OCI-LY7 (cell line): ENCODE results near the gene PRKD1. TPM values are rescaled to one million over a fixed set of nuclear protein-coding genes. Genes with fewer than 3 reads are reported as not detected.

ENCODE experiments used
- BruUV-seq: library from RNA; stranded (reverse); fragments of 400-500 nt; replicated peaks from 2 replicates; lab custom pipeline; 2021; lab: Mats Ljungman, UMichigan
- CTCF ChIA-PET: fragments of 300-600 bp; sonication (Branson Sonifier 250); formaldehyde crosslinking; loops from one replicate; lab custom pipeline; 2022; ENCODE audit warnings: antibody characterized with exemption; ENCODE audit not compliant: unreplicated experiment; lab: Charles Lee
- POLR2A ChIA-PET: fragments of 300-600 bp; sonication (Branson Sonifier 250); formaldehyde crosslinking; loops from one replicate; lab custom pipeline; 2022; ENCODE audit warnings: antibody characterized with exemption; lab: Charles Lee
- DNase-seq: peaks from one replicate; pipeline ENCODE4 v3.0.0-alpha.2; 2015; ENCODE audit warnings: low spot score
- H2AFZ ChIP-seq: fragments of 200-600 bp; sonication (generic), shearing (Covaris generic); 2 replicates; pipeline ENCODE4 v1.6.1; 2014; ENCODE audit warnings: mild to moderate bottlenecking, antibody characterized with exemption, low read length, moderate library complexity
- H3K27ac ChIP-seq: fragments of 200-600 bp; sonication (generic); 2 replicates; pipeline ENCODE4 v1.5.1; 2014; ENCODE audit warnings: mixed run types, low read depth, mild to moderate bottlenecking, moderate library complexity, low read length, inconsistent platforms; ENCODE audit not compliant: poor library complexity, severe bottlenecking
- H3K36me3 ChIP-seq: fragments of 200-600 bp; sonication (generic); 2 replicates; pipeline ENCODE4 v1.6.1; 2014; ENCODE audit warnings: mild to moderate bottlenecking, antibody characterized with exemption, low read length, moderate library complexity, mixed read lengths; ENCODE audit not compliant: insufficient read depth
- H3K4me1 ChIP-seq: fragments of 200-600 bp; sonication (generic); 2 replicates; pipeline ENCODE4 v1.5.1; 2014; ENCODE audit warnings: mild to moderate bottlenecking, low read length; ENCODE audit not compliant: insufficient read depth, poor library complexity, severe bottlenecking
- H3K4me2 ChIP-seq: fragments of 200-600 bp; sonication (generic); 2 replicates; pipeline ENCODE4 v1.6.1; 2014; ENCODE audit warnings: mild to moderate bottlenecking, low read length
- H3K4me3 ChIP-seq: fragments of 200-600 bp; sonication (generic); 2 replicates; pipeline ENCODE4 v1.5.1; 2014; ENCODE audit warnings: mild to moderate bottlenecking, low read depth, low read length; ENCODE audit not compliant: poor library complexity, severe bottlenecking
- H3K79me2 ChIP-seq: fragments of 200-600 bp; sonication (generic); 2 replicates; pipeline ENCODE4 v1.6.1; 2016; ENCODE audit warnings: low read depth, mild to moderate bottlenecking, low read length, moderate library complexity, mixed read lengths; ENCODE audit not compliant: insufficient read depth
- H3K9me2 ChIP-seq: fragments of 200-600 bp; sonication (generic); 2 replicates; pipeline ENCODE4 v1.6.1; 2016; ENCODE audit warnings: mild to moderate bottlenecking, low read length, mixed read lengths; ENCODE audit not compliant: insufficient read depth
- H3K9me3 ChIP-seq: fragments of 200-600 bp; sonication (generic); 2 replicates; pipeline ENCODE4 v1.6.1; 2014; ENCODE audit warnings: mild to moderate bottlenecking, mixed run types, low read length, mixed read lengths
- H4K20me1 ChIP-seq: fragments of 200-600 bp; sonication (generic); 2 replicates; pipeline ENCODE4 v1.6.1; 2014; ENCODE audit warnings: mild to moderate bottlenecking, antibody characterized with exemption, low read length, moderate library complexity, mixed read lengths; ENCODE audit not compliant: insufficient read depth
- EZH2phosphoT487 ChIP-seq: fragments of 200-600 bp; sonication (generic); IDR thresholded peaks from 2 replicates; pipeline ENCODE4 v1.6.1; 2018; ENCODE audit warnings: low read depth, borderline replicate concordance, mild to moderate bottlenecking, mixed run types, antibody characterized with exemption, low read length, moderate library complexity, mixed read lengths
- intact Hi-C: fragments of 100-400 bp; cut with micrococcal nuclease; formaldehyde crosslinking; loops from one replicate; pipeline ENCODE4 v1.10.0; 2022; ENCODE audit not compliant: unreplicated experiment
- total RNA-seq, 2 experiments: library from RNA; depleted of rRNA in 1 of 2; stranded (reverse); fragments of >200 nt in 1 of 2; shearing (Covaris generic) in 1 of 2; gene quantifications; 2 replicates each; pipeline ENCODE4 v1.2.3, GENCODE V29; 2014 to 2022
- TF ChIP-seq, protein P1 (sequence below): fragments of 200-600 bp; sonication (generic); conservative IDR thresholded peaks from 2 replicates; pipeline ENCODE4 v1.5.1; 2014; ENCODE audit warnings: mild to moderate bottlenecking, antibody characterized with exemption, low read length, moderate library complexity, mixed read lengths

The PRKD1 gene
- total RNA-seq, 2 experiments from 2014 or later, result not detected

DNA sequence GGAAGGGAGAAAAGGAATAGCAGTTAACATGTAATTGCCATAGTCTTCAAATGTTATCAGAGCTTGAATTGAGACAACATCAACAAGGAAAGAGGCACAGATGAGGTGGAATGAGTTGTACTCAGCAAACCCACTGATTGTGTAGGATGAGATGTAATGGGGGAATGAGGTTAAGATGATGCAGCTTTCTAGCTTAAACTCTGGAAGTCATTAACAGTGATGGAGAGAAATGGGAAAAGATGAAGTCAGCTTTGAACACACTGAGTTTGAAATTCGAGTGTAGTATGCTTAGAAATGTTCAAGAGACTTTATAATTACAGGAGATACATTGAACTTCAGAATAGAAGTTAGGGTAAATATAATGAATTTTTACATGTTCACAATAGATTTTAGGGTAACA lies 106.9 kb downstream of the PRKD1 start:
- CTCF ChIA-PET, result no interaction called here
- Histone ChIP-seq H3K79me2 (no peaks in the 10 kb centered on the region), H3K27ac (no peak overlapping the region), H3K36me3 (no peaks in the 10 kb centered on the region), H4K20me1 (no peaks in the 10 kb centered on the region), H3K4me3 (no peak overlapping the region), H3K4me2 (no peak overlapping the region), H3K9me2 (no peaks in the 10 kb centered on the region), H3K9me3 (no peaks in the 10 kb centered on the region; the same call in 1 of the 2 replicates), H2AFZ (no peak overlapping the region), H3K4me1 (no peaks in the 10 kb centered on the region)
- POLR2A ChIA-PET, result no interaction called here
- no peak for DNase-seq
- intact Hi-C loops, result no loop called here
- no TSS peak for BruUV-seq
- TF ChIP-seq, protein P1, sequence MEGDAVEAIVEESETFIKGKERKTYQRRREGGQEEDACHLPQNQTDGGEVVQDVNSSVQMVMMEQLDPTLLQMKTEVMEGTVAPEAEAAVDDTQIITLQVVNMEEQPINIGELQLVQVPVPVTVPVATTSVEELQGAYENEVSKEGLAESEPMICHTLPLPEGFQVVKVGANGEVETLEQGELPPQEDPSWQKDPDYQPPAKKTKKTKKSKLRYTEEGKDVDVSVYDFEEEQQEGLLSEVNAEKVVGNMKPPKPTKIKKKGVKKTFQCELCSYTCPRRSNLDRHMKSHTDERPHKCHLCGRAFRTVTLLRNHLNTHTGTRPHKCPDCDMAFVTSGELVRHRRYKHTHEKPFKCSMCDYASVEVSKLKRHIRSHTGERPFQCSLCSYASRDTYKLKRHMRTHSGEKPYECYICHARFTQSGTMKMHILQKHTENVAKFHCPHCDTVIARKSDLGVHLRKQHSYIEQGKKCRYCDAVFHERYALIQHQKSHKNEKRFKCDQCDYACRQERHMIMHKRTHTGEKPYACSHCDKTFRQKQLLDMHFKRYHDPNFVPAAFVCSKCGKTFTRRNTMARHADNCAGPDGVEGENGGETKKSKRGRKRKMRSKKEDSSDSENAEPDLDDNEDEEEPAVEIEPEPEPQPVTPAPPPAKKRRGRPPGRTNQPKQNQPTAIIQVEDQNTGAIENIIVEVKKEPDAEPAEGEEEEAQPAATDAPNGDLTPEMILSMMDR, result no peak
- no peak for TF ChIP-seq EZH2phosphoT487

DNA sequence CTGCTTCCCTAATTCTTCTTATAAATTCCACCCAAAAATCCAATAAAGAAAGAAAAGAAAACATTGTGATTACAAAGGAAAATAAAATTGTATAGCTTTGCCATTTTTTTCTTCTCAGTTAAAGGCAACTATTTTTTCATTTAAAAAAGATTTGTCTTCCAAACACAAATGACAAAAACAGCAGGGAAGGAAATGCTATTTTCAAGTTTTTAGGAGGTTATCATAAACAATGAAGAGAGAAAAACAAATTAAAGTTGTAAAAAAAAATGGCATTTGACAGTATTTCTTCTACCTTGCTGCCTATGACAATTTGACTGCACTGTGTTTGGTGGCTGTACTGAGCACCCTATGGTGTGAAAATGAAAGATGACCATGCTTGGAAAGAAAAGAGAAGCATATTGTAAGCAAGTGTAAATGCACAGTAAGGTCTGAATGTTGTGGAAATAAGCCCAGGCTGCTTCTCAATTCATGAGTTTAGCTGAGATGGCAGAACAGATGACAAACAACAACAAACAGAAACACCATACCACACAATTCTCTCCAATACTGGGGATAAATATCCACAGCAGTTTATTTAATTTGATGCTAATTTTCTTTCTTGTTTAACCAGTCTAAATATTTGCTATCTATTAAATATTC lies 109.8 kb downstream of the PRKD1 start:
- TF ChIP-seq, protein P1, result no peak
- no peak for TF ChIP-seq EZH2phosphoT487
- DNase-seq, result no peak
- H2AFZ ChIP-seq, result no peak overlapping the region
- H3K4me3 ChIP-seq, result no peak overlapping the region
- H3K4me1 ChIP-seq, result no peaks in the 10 kb centered on the region
- no peaks in the 10 kb centered on the region for H3K79me2 ChIP-seq
- no peaks in the 10 kb centered on the region for H3K36me3 ChIP-seq
- intact Hi-C loops, result no loop called here
- no peaks in the 10 kb centered on the region for H3K9me2 ChIP-seq
- no peaks in the 10 kb centered on the region for H3K9me3 ChIP-seq
- H4K20me1 ChIP-seq, result no peaks in the 10 kb centered on the region
- H3K4me2 ChIP-seq, result no peak overlapping the region
- POLR2A ChIA-PET, result no interaction called here
- CTCF ChIA-PET, result no interaction called here
- no peak overlapping the region for H3K27ac ChIP-seq
- no TSS peak for BruUV-seq

DNA sequence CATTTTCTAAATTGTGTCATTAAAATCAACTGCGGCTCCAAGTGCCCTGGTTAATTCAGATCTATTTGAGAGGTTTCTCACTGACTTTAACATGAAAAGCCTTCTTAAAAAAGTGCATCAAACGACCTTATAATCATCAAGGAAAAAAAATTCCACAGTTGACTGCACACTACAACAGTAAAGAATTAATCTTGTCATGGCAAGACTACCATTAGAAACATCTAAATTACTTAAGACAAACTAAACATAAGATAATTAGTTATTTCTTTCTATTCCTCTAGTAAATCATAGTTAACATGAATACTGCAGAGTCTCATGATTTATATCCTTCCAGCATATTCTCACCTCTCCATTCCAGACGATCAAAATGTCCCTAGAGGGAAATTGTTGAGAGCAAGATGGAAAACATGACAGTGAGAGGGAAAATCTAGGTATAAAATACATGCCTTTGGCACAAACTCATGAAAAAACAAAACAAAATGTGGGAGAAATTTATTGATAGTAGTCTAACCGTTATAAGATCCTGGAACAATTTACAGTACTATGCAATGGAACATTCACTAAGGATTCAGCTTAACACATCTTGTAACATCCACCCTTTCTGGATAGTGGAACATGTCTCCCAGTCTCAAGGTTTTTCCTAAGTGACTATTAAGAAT lies 112.5 kb downstream of the PRKD1 start:
- no peak overlapping the region for H3K27ac ChIP-seq
- H3K4me2 ChIP-seq, result no peak overlapping the region
- intact Hi-C loops, result no loop called here
- no peaks in the 10 kb centered on the region for H3K9me2 ChIP-seq
- no peaks in the 10 kb centered on the region for H3K4me1 ChIP-seq
- DNase-seq, result no peak
- H3K9me3 ChIP-seq, result no peaks in the 10 kb centered on the region
- H3K79me2 ChIP-seq, result no peaks in the 10 kb centered on the region
- ChIA-PET POLR2A (no interaction called here), CTCF (no interaction called here)
- H2AFZ ChIP-seq, result no peak overlapping the region
- H4K20me1 ChIP-seq, result no peaks in the 10 kb centered on the region
- TF ChIP-seq, protein P1, result no peak
- no peak for TF ChIP-seq EZH2phosphoT487
- no TSS peak for BruUV-seq
- H3K4me3 ChIP-seq, result no peak overlapping the region
- H3K36me3 ChIP-seq, result no peaks in the 10 kb centered on the region
